ENCODE measurements around the gene VWA8.
"Not testable (repeated sequence)": the region's sequence is repeated elsewhere in the genome, so short reads cannot be mapped to it uniquely, and the experiment has no call there.

DNA sequence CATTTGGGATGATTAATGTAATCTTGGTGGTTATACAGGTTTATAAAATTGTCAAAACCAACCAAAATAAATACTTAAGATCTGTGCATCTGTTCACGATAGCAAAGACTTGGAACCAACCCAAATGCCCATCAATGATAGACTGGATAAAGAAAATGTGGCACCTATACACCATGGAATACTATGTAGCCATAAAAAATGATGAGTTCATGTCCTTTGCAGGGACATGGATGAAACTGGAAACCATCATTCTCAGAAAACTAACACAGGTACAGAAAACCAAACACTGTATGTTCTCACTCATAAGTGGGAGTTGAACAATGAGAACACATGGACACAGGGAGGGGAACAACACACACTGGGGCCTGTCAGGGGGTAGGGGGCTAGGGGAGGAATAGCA, 11.8 kb downstream of the VWA8 start:
- TF ChIP-seq, protein P1, sequence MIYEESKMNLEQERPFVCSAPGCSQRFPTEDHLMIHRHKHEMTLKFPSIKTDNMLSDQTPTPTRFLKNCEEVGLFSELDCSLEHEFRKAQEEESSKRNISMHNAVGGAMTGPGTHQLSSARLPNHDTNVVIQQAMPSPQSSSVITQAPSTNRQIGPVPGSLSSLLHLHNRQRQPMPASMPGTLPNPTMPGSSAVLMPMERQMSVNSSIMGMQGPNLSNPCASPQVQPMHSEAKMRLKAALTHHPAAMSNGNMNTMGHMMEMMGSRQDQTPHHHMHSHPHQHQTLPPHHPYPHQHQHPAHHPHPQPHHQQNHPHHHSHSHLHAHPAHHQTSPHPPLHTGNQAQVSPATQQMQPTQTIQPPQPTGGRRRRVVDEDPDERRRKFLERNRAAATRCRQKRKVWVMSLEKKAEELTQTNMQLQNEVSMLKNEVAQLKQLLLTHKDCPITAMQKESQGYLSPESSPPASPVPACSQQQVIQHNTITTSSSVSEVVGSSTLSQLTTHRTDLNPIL (CRISPR knock-in tag; IDR thresholded peaks at IDR 0.05; ENCODE audit: low read depth), result not testable (repeated sequence)
- not testable (repeated sequence) for TF ChIP-seq ZNF565 (CRISPR knock-in tag; conservative IDR thresholded peaks at IDR 0.05; ENCODE audit: low read depth); ZFP3 (CRISPR knock-in tag; IDR thresholded peaks at IDR 0.05); TOX (CRISPR knock-in tag; IDR thresholded peaks at IDR 0.05; ENCODE audit: borderline replicate concordance); RARB (CRISPR knock-in tag; IDR thresholded peaks at IDR 0.05); OSR1 (CRISPR knock-in tag; IDR thresholded peaks at IDR 0.05); ARNTL (CRISPR knock-in tag; IDR thresholded peaks at IDR 0.05; ENCODE audit: borderline replicate concordance, low read depth)
